A673 (cell line): ENCODE measurements around the gene ZFP36L2.

Experiments used
- CTCF ChIP-seq: fragments of 300-800, 200-600 bp; sonication (generic); conservative IDR thresholded peaks from 2 replicates; pipeline ENCODE4 v1.5.1; 2017; ENCODE audit warnings: low read depth, mild to moderate bottlenecking, antibody characterized with exemption, low read length, moderate library complexity, mixed read lengths
- EZH2 ChIP-seq: fragments of 200-600 bp; sonication (generic); IDR thresholded peaks from 2 replicates; pipeline ENCODE4 v1.6.1; 2017; ENCODE audit warnings: borderline replicate concordance, low read depth, mild to moderate bottlenecking, mixed read lengths, antibody characterized with exemption, low read length; ENCODE audit not compliant: poor library complexity, severe bottlenecking

GRCh38 chr2:43246641-43247040, 20.2 kb upstream of the ZFP36L2 start:
- TF ChIP-seq CTCF: no peak
- no peak for TF ChIP-seq EZH2
